ENCODE measurements around the gene OR10H3.

DNA sequence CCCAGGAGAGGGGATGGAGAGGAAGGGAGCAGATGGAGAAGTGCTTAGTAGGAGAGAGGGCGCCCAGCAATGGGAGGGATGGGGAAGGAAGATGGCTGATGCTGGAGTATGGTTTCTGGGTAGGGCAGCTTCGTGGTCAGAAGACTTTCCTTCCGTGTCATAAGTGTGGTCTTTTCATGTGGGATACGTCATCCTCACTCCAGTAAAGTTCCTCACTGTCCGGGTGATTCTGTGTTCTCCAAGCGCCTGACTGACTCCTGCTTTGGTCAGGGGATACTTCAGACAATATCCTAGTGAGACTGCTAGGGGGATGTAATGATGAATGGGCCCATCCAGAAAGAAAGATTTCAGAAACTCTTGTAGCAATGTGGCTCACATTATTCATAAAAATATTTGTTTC, 3.9 kb upstream of the OR10H3 start:
- TF ChIP-seq, protein P1, sequence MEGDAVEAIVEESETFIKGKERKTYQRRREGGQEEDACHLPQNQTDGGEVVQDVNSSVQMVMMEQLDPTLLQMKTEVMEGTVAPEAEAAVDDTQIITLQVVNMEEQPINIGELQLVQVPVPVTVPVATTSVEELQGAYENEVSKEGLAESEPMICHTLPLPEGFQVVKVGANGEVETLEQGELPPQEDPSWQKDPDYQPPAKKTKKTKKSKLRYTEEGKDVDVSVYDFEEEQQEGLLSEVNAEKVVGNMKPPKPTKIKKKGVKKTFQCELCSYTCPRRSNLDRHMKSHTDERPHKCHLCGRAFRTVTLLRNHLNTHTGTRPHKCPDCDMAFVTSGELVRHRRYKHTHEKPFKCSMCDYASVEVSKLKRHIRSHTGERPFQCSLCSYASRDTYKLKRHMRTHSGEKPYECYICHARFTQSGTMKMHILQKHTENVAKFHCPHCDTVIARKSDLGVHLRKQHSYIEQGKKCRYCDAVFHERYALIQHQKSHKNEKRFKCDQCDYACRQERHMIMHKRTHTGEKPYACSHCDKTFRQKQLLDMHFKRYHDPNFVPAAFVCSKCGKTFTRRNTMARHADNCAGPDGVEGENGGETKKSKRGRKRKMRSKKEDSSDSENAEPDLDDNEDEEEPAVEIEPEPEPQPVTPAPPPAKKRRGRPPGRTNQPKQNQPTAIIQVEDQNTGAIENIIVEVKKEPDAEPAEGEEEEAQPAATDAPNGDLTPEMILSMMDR (IDR thresholded peaks at IDR 0.05; ENCODE audit: insufficient read depth, low read length, poor library complexity, severe bottlenecking): no peak
- no peak for TF ChIP-seq EZH2phosphoT487 (conservative IDR thresholded peaks at IDR 0.05; ENCODE audit: low read length)
